Measurements from ENCODE around the gene NEU2.

Gene NEU2

GRCh38 chr2:233003658-233004555, 28.6 kb upstream of the NEU2 start:
- Histone ChIP-seq H3K79me2 (ENCODE audit: control insufficient read depth, low read length) (no peaks in the 10 kb centered on the region), H3K9me2 (replicated peaks; ENCODE audit: control insufficient read depth, low read length) (no peaks in the 10 kb centered on the region), H3F3A (ENCODE audit: control insufficient read depth, insufficient read depth) (no peaks in the 10 kb centered on the region), H3K27me3 (ENCODE audit: control insufficient read depth, low read length) (no peaks in the 10 kb centered on the region; the same call in 1 of the 2 replicates), H3K4me2 (ENCODE audit: low read length) (no peak overlapping the region), H3K9me3 (ENCODE audit: control insufficient read depth, insufficient read depth, low read length) (no peaks in the 10 kb centered on the region), H3K36me3 (ENCODE audit: control insufficient read depth, low read length) (no peaks in the 10 kb centered on the region), H3K27ac (ENCODE audit: low read depth, low read length) (no peak overlapping the region), H3K4me1 (ENCODE audit: control insufficient read depth, low read length) (no peaks in the 10 kb centered on the region), H4K20me1 (ENCODE audit: control insufficient read depth, insufficient read depth, low read depth, low read length) (no peaks in the 10 kb centered on the region), H3K4me3 (ENCODE audit: low read length) (no peak overlapping the region)
- TF ChIP-seq EZH2phosphoT487 (IDR thresholded peaks at IDR 0.05; ENCODE audit: borderline replicate concordance, low read length) (no peak), CTCF (IDR thresholded peaks at IDR 0.05; ENCODE audit: low read depth, low read length, poor library complexity, severe bottlenecking) (no peak)

GRCh38 chr2:233005096-233005495, 27.4 kb upstream of the NEU2 start:
- H3K27me3 ChIP-seq (ENCODE audit: control insufficient read depth, low read length) = no peaks in the 10 kb centered on the region; the same call in 1 of the 2 replicates
- no peaks in the 10 kb centered on the region for H3K9me3 ChIP-seq (ENCODE audit: control insufficient read depth, insufficient read depth, low read length)
- no peaks in the 10 kb centered on the region for H4K20me1 ChIP-seq (ENCODE audit: control insufficient read depth, insufficient read depth, low read depth, low read length)
- H3F3A ChIP-seq (ENCODE audit: control insufficient read depth, insufficient read depth) = no peaks in the 10 kb centered on the region
- H3K4me3 ChIP-seq (ENCODE audit: low read length) = no peak overlapping the region
- no peaks in the 10 kb centered on the region for H3K36me3 ChIP-seq (ENCODE audit: control insufficient read depth, low read length)
- H3K9me2 ChIP-seq (replicated peaks; ENCODE audit: control insufficient read depth, low read length) = no peaks in the 10 kb centered on the region
- no peak for TF ChIP-seq EZH2phosphoT487 (IDR thresholded peaks at IDR 0.05; ENCODE audit: borderline replicate concordance, low read length)
- TF ChIP-seq CTCF (IDR thresholded peaks at IDR 0.05; ENCODE audit: low read depth, low read length, poor library complexity, severe bottlenecking) = no peak
- H3K4me1 ChIP-seq (ENCODE audit: control insufficient read depth, low read length) = no peaks in the 10 kb centered on the region
- H3K79me2 ChIP-seq (ENCODE audit: control insufficient read depth, low read length) = no peaks in the 10 kb centered on the region
- H3K4me2 ChIP-seq (ENCODE audit: low read length) = no peak overlapping the region
- no peak overlapping the region for H3K27ac ChIP-seq (ENCODE audit: low read depth, low read length)

DNA sequence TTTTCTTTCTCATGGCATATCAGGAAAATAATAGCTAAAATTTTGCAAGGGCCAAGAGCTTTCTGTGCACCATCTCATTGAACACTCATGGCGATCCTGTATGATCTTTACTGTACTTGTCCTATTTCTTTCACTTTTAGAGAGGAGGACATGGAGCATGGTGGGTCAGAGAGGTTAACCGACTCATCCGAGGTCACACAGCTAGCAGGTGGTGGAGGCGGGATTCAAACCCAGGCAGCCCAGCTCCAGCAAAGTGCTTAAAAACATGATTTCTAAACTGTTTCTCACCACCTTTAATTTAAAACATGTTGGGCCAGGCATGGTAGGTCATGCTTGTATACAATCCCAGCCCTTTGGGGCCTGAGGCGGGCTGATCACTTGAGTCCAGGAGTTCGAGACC, 25.8 kb upstream of the NEU2 start:
- Histone ChIP-seq H3K27ac (ENCODE audit: low read depth, low read length) (no peak overlapping the region), H4K20me1 (ENCODE audit: control insufficient read depth, insufficient read depth, low read depth, low read length) (no peaks in the 10 kb centered on the region), H3K4me3 (ENCODE audit: low read length) (no peak overlapping the region), H3K36me3 (ENCODE audit: control insufficient read depth, low read length) (no peaks in the 10 kb centered on the region), H3F3A (ENCODE audit: control insufficient read depth, insufficient read depth) (no peaks in the 10 kb centered on the region), H3K9me3 (ENCODE audit: control insufficient read depth, insufficient read depth, low read length) (no peaks in the 10 kb centered on the region), H3K79me2 (ENCODE audit: control insufficient read depth, low read length) (no peaks in the 10 kb centered on the region), H3K4me1 (ENCODE audit: control insufficient read depth, low read length) (no peaks in the 10 kb centered on the region), H3K27me3 (ENCODE audit: control insufficient read depth, low read length) (no peaks in the 10 kb centered on the region; the same call in 1 of the 2 replicates), H3K9me2 (replicated peaks; ENCODE audit: control insufficient read depth, low read length) (no peaks in the 10 kb centered on the region), H3K4me2 (ENCODE audit: low read length) (no peak overlapping the region)
- TF ChIP-seq CTCF (IDR thresholded peaks at IDR 0.05; ENCODE audit: low read depth, low read length, poor library complexity, severe bottlenecking) (no peak), EZH2phosphoT487 (IDR thresholded peaks at IDR 0.05; ENCODE audit: borderline replicate concordance, low read length) (no peak)
